H1 (cell line): ENCODE measurements around the gene PUS3. TPM values are rescaled to one million over a fixed set of nuclear protein-coding genes. Genes with fewer than 3 reads are reported as not detected.
A peak's percentile ranks its signal among the peaks of the same experiment; 100 is the strongest.

ENCODE experiments used
- BRCA1 ChIP-seq: IDR thresholded peaks from 2 replicates; pipeline ENCODE4 v1.6.1; 2012; ENCODE audit warnings: low read depth, low read length, improper control_type of control experiment
- CHD2 ChIP-seq: IDR thresholded peaks from 2 replicates; pipeline ENCODE4 v1.6.1; 2012; ENCODE audit warnings: low read length, improper control_type of control experiment
- CREB1 ChIP-seq: IDR thresholded peaks from 2 replicates; pipeline ENCODE4 v1.6.1; 2012; ENCODE audit warnings: inconsistent platforms
- CTBP2 ChIP-seq: IDR thresholded peaks from 2 replicates; pipeline ENCODE4 v1.7.0; 2011; ENCODE audit warnings: borderline replicate concordance, mild to moderate bottlenecking, moderate library complexity, mixed read lengths, low read length; ENCODE audit not compliant: insufficient read depth, insufficient read length
- EGR1 ChIP-seq: IDR thresholded peaks from 2 replicates; pipeline ENCODE4 v1.6.1; 2011; ENCODE audit warnings: low read depth, low read length, borderline replicate concordance
- GABPA ChIP-seq: IDR thresholded peaks from 2 replicates; pipeline ENCODE4 v1.6.1; 2011; ENCODE audit warnings: mild to moderate bottlenecking, low read length, moderate library complexity, borderline replicate concordance; ENCODE audit not compliant: insufficient read depth
- HDAC2 ChIP-seq, 2 experiments: fragments of 300-600 bp in 1 of 2; sonication (generic) in 1 of 2; IDR thresholded peaks; 2 replicates each; pipeline ENCODE4 v1.6.1; 2011 to 2012; ENCODE audit warnings: low read depth in 2 of 2, low read length in 2 of 2, mild to moderate bottlenecking in 2 of 2, moderate library complexity in 2 of 2, borderline replicate concordance in 1 of 2, inconsistent platforms in 1 of 2
- HDAC6 ChIP-seq: IDR thresholded peaks from one replicate; pipeline ENCODE4 v1.7.1; 2012; ENCODE audit warnings: low read depth, mild to moderate bottlenecking, inconsistent platforms, low read length, moderate library complexity
- JUN ChIP-seq: IDR thresholded peaks from 2 replicates; pipeline ENCODE4 v1.6.1; 2011; ENCODE audit warnings: low read depth, mild to moderate bottlenecking, improper control_type of control experiment, low read length
- JUND ChIP-seq: IDR thresholded peaks from 2 replicates; pipeline ENCODE4 v1.6.1; 2011; ENCODE audit warnings: mild to moderate bottlenecking, improper control_type of control experiment, low read length
- KDM4A ChIP-seq: IDR thresholded peaks from one replicate; pipeline ENCODE4 v1.7.1; 2012; ENCODE audit warnings: low read depth, mild to moderate bottlenecking, moderate library complexity, low read length, inconsistent platforms; ENCODE audit not compliant: severe bottlenecking
- MAFK ChIP-seq: IDR thresholded peaks from 2 replicates; pipeline ENCODE4 v1.6.1; 2012; ENCODE audit warnings: low read depth, mild to moderate bottlenecking, improper control_type of control experiment, low read length
- PHF8 ChIP-seq: fragments of 200-600 bp; sonication (generic); conservative IDR thresholded peaks from 2 replicates; pipeline ENCODE4 v1.7.1; 2012; ENCODE audit warnings: low read depth, mild to moderate bottlenecking, inconsistent platforms, low read length, moderate library complexity
- RNF2 ChIP-seq: fragments of 200-900, 300-1000 bp; sonication (generic); IDR thresholded peaks from 2 replicates; pipeline ENCODE4 v1.7.1; 2016; ENCODE audit warnings: borderline replicate concordance, low read depth, mild to moderate bottlenecking, antibody characterized with exemption, low read length; ENCODE audit not compliant: poor library complexity, severe bottlenecking; ENCODE audit errors: missing control alignments
- RXRA ChIP-seq: IDR thresholded peaks from 2 replicates; pipeline ENCODE4 v1.6.1; 2011; ENCODE audit warnings: low read depth, mild to moderate bottlenecking, low read length, moderate library complexity; ENCODE audit not compliant: insufficient read depth
- SIN3A ChIP-seq, 2 experiments: IDR thresholded peaks in 1 of 2; conservative IDR thresholded peaks in 1 of 2; 2 replicates each; pipeline ENCODE4 v1.6.1; 2011 to 2012; ENCODE audit warnings: low read length in 2 of 2, improper control_type of control experiment in 1 of 2, low read depth in 1 of 2, mild to moderate bottlenecking in 1 of 2
- SP1 ChIP-seq: IDR thresholded peaks from 2 replicates; pipeline ENCODE4 v1.6.1; 2011; ENCODE audit warnings: low read depth, low read length
- SP2 ChIP-seq: IDR thresholded peaks from 2 replicates; pipeline ENCODE4 v1.6.1; 2012; ENCODE audit warnings: mild to moderate bottlenecking, low read length, inconsistent platforms
- SUZ12 ChIP-seq: fragments of 200-600 bp; sonication (generic); IDR thresholded peaks from 2 replicates; pipeline ENCODE4 v1.6.1; 2012; ENCODE audit warnings: mild to moderate bottlenecking, inconsistent platforms, low read length, moderate library complexity, mixed read lengths
- TAF7 ChIP-seq: optimal IDR thresholded peaks from 2 replicates; pipeline ENCODE3; 2011; ENCODE audit warnings: low read depth, mild to moderate bottlenecking, inconsistent platforms, low read length, moderate library complexity, borderline replicate concordance
- TCF12 ChIP-seq: IDR thresholded peaks from 2 replicates; pipeline ENCODE4 v1.6.1; 2011; ENCODE audit warnings: low read depth, mild to moderate bottlenecking, low read length
- polyA plus RNA-seq, 7 experiments: library from polyadenylated mRNA; depleted of rRNA in 3 of 7; stranded (reverse) in 5 of 7; unstranded in 2 of 7; fragments of >200 nt in 5 of 7; fragments of 200-250 nt in 2 of 7; gene quantifications; 1 replicate in 5 of 7; 2 replicates in 1 of 7; 4 replicates in 1 of 7; pipeline versions ENCODE4 v1.2.1 to v1.2.3, GENCODE V29; 2011 to 2013; ENCODE audit warnings: missing spikeins in 2 of 7, mixed read lengths in 2 of 7
- total RNA-seq: library from RNA; stranded (reverse); fragmentation: NEBNext Ultra II Directional; extraction: Animal tissue kit (Norgen Biotek cat#: 25700); gene quantifications from 2 replicates; pipeline ENCODE4 v1.2.1, GENCODE V29; 2021
- TF ChIP-seq, protein P1 (sequence below): IDR thresholded peaks from 2 replicates; pipeline ENCODE4 v1.6.1; 2011; ENCODE audit warnings: low read depth, mild to moderate bottlenecking, low read length; ENCODE audit not compliant: insufficient read depth

PUS3 gene
- total and polyA plus RNA-seq, 2 of the 8 experiments (the other 6 are each of a cell fraction or from before 2014, with no cell fraction given), result 8.7 to 22.6 TPM

DNA sequence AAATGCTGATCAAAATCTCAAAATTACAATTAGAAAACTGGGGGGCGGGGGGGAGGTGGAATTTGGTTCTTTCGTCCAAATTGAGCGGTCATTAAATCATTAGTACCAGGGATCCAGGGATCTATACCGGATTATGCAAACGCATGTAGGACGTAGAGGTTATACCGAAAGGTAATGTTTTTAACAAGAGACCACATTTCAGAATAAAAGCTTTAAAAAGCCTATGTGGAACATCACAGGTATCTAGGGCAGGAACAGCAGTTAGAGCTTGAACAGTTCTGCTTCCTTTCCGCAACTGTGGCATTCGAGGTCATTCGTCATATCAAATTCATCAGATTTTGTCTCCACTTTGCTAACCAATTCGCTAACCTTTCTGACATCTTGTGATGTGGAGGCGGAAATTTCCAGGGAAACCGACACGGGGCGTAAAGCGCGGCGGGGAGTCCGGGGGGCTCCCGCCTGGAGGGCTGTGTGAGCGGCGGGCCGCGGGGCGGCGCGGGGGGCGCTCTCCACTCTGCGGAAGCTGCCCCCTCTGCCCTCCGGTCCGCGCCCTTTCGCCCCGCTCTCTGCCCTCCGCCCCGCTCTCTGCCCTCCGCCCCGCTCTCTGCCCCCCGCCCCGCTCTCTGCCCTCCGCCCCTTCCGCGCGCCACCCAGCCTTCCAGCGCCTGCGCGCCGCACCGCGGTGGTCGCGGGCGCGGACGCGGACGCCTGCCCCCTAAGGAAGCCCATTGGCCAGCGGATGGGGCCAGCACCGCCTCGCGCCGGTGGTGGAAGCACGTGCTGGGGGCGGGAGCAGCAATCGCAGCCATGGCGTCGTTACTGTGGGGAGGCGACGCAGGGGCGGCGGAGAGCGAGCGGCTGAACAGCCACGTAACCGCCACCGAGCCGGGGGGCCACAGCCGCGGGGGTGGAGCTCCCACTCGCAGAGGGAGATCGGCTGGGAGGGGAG lies 979 bp upstream of the PUS3 start, which contains the start of gene DDX25 (continued):
- TF ChIP-seq GABPA, result no peak
- TF ChIP-seq, protein P1, sequence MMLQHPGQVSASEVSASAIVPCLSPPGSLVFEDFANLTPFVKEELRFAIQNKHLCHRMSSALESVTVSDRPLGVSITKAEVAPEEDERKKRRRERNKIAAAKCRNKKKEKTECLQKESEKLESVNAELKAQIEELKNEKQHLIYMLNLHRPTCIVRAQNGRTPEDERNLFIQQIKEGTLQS, result no peak
- no peak for TF ChIP-seq JUN
- peak; percentile 51; the same call in 1 of the 2 replicates for TF ChIP-seq CHD2
- TF ChIP-seq RXRA, result no peak
- no peak for TF ChIP-seq TCF12
- peak; percentile 58 for TF ChIP-seq PHF8
- no peak; a peak in 1 of 4 replicates for TF ChIP-seq SIN3A (conservative IDR thresholded peaks at IDR 0.05 in 1 of 2, IDR thresholded peaks at IDR 0.05 in 1 of 2; ENCODE audit: low read depth in 1 of 2, low read length in 2 of 2)
- TF ChIP-seq SUZ12, result 0 out of 2 replicates have a peak, but pooled peaks have one; percentile 6
- no peak for TF ChIP-seq MAFK
- TF ChIP-seq CTBP2, result peak; percentile 21
- no peak for TF ChIP-seq BRCA1
- peak; percentile 79 for TF ChIP-seq RNF2
- TF ChIP-seq HDAC6, result no peak
- no peak for TF ChIP-seq EGR1
- TF ChIP-seq SP2, result no peak
- TF ChIP-seq CREB1, result peak; percentile 74
- TF ChIP-seq HDAC2 (IDR thresholded peaks at IDR 0.05; ENCODE audit: borderline replicate concordance in 1 of 2, low read depth in 2 of 2, low read length in 2 of 2), result 0 out of 4 replicates have a peak, but pooled peaks of 1 of the 2 experiments have one; percentile 78
- no peak for TF ChIP-seq TAF7
- TF ChIP-seq JUND, result no peak
- TF ChIP-seq KDM4A, result peak; percentile 93
- TF ChIP-seq SP1, result no peak
